Sigmoid colon (tissue), 3 donors: ENCODE results near the gene CARD14.

Source experiments
- CTCF ChIP-seq, 4 experiments: fragments of 450-650 bp in 3 of 4; fragments of 200-600 bp in 1 of 4; IDR thresholded peaks; one replicate each; pipeline ENCODE4 v1.5.1; 2016 to 2019; ENCODE audit warnings: antibody characterized with exemption in 4 of 4, mild to moderate bottlenecking in 3 of 4, moderate library complexity in 2 of 4
- POLR2A ChIP-seq, 2 donors: fragments of 450-650 bp; IDR thresholded peaks; one replicate each; pipeline ENCODE4 v1.6.1; 2016; ENCODE audit warnings: antibody characterized with exemption in 2 of 2, mild to moderate bottlenecking in 2 of 2, moderate library complexity in 2 of 2

GRCh38 chr17:80187515-80187941 is 17.7 kb downstream of the CARD14 start:
- TF ChIP-seq CTCF (IDR thresholded peaks at IDR 0.05) (no peak), POLR2A (IDR thresholded peaks at IDR 0.05) (no peak)
